HG02571 (cell line): ENCODE measurements around the gene COL6A5.

Experiments used
- ATAC-seq: cut with Tn5 transposase; IDR thresholded peaks from one replicate; pipeline ENCODE4 v1.9.1; 2021; ENCODE audit warnings: mild to moderate bottlenecking, moderate library complexity; ENCODE audit not compliant: unreplicated experiment

The COL6A5 gene

DNA sequence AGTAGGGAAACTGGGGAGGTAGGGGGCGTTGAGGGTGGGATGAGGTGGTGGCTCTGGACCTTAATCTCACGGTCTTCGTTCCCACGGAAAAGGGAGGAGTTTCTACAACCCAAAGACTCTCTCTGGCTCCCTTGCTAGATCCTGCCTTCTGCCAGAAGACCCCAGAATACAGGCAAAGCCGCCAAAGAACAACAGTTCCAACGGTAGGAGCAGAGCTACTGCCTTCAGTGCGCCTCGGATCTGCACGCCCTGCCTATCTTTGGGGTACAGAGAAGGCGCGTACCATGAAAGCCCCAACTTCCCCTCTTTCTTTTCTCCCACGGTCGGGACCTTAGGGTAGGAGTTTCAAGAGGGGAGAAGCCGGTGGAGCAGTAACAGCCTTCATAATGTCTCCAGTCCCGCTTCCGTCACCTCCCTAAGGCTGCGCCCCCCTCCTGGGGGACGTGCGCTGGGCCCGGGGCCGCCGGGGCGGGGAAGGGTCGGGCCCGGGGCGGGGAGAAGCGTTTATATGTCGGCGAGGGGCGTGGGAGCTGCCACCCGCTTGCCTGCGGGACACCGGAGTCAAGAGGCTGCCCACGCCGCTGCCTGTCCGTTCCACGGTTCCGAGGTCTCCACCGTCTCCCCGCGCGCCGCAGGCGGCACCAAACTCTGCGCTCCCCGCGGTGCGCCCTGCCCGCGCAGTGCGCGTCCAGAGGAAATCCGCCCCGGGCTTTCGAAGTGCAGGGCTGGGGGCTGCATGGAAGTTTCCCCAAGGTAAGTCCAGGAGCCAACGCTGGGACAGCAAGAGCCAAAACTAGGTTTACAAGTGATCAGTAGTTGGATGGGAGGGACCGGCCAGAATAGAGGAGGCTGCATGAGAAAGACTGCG, 171.4 kb downstream of the COL6A5 start, which contains the start of gene COL6A6:
Gene COL6A6 (plus strand): TSS at position 533 of the 868 bp plus-strand sequence. CDS start 43,188 bp downstream, outside the sequence.
- ATAC-seq: no peak

- no peak for ATAC-seq
Observed at GRCh38 chr3:130517602-130518001, 172.1 kb downstream of the COL6A5 start.

DNA sequence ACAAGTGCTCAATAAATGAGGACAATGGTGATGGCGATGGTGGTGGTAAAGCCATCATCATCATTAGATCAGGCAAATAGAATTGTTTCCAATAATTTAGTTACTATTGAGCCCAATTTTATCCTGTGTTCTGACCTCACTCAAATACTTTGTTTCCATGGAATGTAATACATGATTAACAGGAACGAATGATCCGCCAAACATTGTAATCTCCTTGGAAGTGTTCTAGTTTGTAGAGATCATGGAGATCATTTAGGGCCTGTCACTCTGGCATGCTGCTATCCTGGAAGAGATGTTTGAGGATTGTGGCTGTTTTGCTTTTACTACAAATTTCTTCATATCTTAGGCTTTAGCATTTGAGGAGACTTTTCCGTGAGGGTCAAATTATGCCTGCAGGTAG, 174.3 kb downstream of the COL6A5 start:
- no peak for ATAC-seq

DNA sequence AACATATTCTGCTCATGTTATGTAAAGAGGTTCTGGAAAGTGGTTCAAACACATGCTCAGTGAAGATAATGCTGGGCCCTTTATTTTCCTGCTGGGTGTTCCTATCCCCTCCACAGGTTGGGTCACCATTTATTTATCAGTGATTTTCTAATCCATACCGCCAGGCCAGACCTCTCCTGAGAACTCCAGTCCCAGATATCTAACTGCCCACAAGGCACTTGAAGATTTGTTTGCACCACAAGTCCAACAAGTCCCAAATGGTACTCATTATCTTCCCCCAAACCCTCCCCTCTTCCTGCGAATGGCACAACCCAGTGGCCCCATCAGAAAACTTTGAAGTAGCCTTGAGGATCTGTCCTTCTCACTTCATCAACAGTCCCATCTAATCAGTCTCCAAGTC, 176.9 kb downstream of the COL6A5 start:
- no peak for ATAC-seq

- ATAC-seq: no peak
Observed at GRCh38 chr3:130527426-130527825, 182.0 kb downstream of the COL6A5 start.

DNA sequence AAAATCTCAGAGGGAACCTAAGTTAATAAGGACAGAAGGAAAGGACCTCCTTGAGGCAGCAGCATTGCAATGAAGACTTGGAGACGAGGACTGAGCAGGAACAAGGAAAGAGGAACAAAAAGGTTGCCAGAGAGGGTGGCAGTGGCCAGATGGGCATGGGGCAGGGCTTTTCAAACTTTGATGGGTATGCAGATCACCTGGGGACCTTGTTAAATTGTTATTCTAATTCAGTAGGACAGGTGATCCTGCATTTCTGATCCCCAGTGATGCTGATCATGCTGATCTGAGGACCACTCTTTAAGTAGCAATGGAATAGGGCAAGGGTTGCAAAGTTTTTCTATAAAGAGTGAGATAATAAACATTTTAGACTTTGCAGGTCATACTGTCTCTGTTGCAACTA, 182.6 kb downstream of the COL6A5 start:
- ATAC-seq: no peak

DNA sequence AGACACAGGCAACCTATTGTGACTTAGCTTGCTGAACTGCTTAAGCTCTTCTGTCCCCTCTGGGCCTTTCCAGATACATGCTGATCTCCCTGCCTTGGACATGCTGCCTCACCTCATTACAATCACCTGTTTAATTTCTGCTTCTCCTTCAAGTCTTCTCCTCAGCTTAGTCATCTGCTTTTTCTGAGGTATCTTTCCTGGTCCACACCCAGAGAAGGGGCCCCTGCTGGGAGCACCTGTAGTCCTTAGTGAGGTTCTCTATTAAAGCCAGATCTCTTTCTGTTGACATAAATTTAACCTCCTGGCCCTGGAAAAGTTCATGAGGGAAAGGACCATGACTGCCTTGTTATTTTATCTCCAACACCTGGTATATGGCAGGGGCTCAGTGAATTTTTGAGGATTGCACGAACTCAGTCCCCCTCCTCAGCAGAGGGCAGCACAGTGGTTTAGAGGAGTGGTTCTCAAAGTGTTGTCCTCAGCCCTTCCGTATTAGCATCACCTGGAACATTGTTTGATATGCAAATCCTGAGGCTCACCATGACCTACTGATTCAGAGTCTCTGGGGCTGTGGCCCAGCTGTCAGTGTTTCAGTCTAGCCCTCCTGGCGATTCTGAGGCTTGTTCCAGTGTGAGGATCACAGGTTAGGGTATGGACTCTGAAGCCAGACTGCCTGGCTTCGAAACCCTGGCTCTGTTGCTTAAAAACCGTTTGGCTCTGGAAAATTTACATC, 184.2 kb downstream of the COL6A5 start:
- no peak for ATAC-seq

GRCh38 chr3:130533247-130533646, 187.8 kb downstream of the COL6A5 start:
- ATAC-seq: no peak
